Kidney (tissue), 14 donors: ENCODE measurements around the gene VAV2. TPM values are rescaled to one million over a fixed set of nuclear protein-coding genes. Genes with fewer than 3 reads are reported as not detected.
A peak's percentile ranks its signal among the peaks of the same experiment; 100 is the strongest.

Source experiments
- DNase-seq, 5 donors: peaks; one replicate each; pipeline ENCODE4 v3.0.0-alpha.2; 2013 to 2020
- FAIRE-seq: peaks from 2 replicates; lab custom pipeline; 2012; peaks lifted over from hg19 to GRCh38; lab: Jason Lieb, UNC
- H3K27ac ChIP-seq, 2 donors: one replicate each; pipeline ENCODE4 v1.7.0; 2013; ENCODE audit warnings: low read depth in 2 of 2, low read length in 2 of 2, inconsistent platforms in 1 of 2
- H3K27me3 ChIP-seq: one replicate; pipeline ENCODE4 v1.7.1; 2013; ENCODE audit warnings: low read length, inconsistent platforms; ENCODE audit not compliant: control insufficient read depth, insufficient read depth
- H3K36me3 ChIP-seq, 3 donors: one replicate each; pipeline versions ENCODE4 v1.7.0 to v1.7.1; 2013; ENCODE audit warnings: low read length in 3 of 3, control low read depth in 1 of 3, inconsistent platforms in 1 of 3; ENCODE audit not compliant: insufficient read depth in 3 of 3, control insufficient read depth in 2 of 3
- H3K4me1 ChIP-seq, 3 donors: one replicate each; pipeline versions ENCODE4 v1.7.0 to v1.7.1; 2013; ENCODE audit warnings: low read length in 3 of 3, inconsistent platforms in 1 of 3, low read depth in 1 of 3; ENCODE audit not compliant: control insufficient read depth in 2 of 3, insufficient read depth in 2 of 3
- H3K4me3 ChIP-seq, 3 donors: one replicate each; pipeline versions ENCODE4 v1.7.0 to v1.8.1; 2013; ENCODE audit warnings: low read length in 3 of 3, control low read depth in 1 of 3, inconsistent platforms in 1 of 3
- H3K9ac ChIP-seq, 3 donors: one replicate each; pipeline versions ENCODE4 v1.7.0 to v1.7.1; 2013; ENCODE audit warnings: low read length in 3 of 3, control low read depth in 1 of 3, inconsistent platforms in 1 of 3
- H3K9me3 ChIP-seq, 3 donors: one replicate each; pipeline versions ENCODE4 v1.7.0 to v1.7.1; 2013; ENCODE audit warnings: low read length in 3 of 3, control low read depth in 1 of 3, inconsistent platforms in 1 of 3; ENCODE audit not compliant: control insufficient read depth in 2 of 3, insufficient read depth in 1 of 3
- intact Hi-C: fragments of 100-400 bp; cut with DNase I; formaldehyde crosslinking; loops from one replicate; pipeline ENCODE4 v1.11.1; 2022
- polyA plus RNA-seq: library from polyadenylated mRNA; stranded (reverse); fragments of 350-450 nt; fragmentation: Illumina TruSeq; extraction: RNeasy Lipid Tissue Mini Kit (QIAGEN cat#74804); gene quantifications from one replicate; pipeline ENCODE4 v1.2.3, GENCODE V29; 2014; ENCODE audit warnings: low read depth, low replicate concordance; ENCODE audit not compliant: insufficient read depth
- total RNA-seq: library from RNA; stranded (reverse); fragmentation: NEBNext Ultra II Directional; extraction: Animal tissue kit (Norgen Biotek cat#: 25700); gene quantifications from one replicate; pipeline ENCODE4 v1.2.1, GENCODE V29; 2021
- TF ChIP-seq, protein P1 (sequence below): IDR thresholded peaks from 3 replicates; pipeline ENCODE4 v1.5.1; 2012; ENCODE audit warnings: mild to moderate bottlenecking, moderate library complexity, borderline replicate concordance; ENCODE audit not compliant: insufficient read depth; ENCODE audit errors: extremely low read depth
- donor health status: control.
- donor health status: control.
- donor health status: control.
- donor health status: control.
- donor health status: control.
- donor health status: DM: yes; HTN: yes; CAD: no.
- donor health status: Normal renal cell carcinoma (clear cell type).

VAV2 gene
- total and polyA plus RNA-seq, 2 donors from 2014 or later = 22.3 to 47.1 TPM

DNA sequence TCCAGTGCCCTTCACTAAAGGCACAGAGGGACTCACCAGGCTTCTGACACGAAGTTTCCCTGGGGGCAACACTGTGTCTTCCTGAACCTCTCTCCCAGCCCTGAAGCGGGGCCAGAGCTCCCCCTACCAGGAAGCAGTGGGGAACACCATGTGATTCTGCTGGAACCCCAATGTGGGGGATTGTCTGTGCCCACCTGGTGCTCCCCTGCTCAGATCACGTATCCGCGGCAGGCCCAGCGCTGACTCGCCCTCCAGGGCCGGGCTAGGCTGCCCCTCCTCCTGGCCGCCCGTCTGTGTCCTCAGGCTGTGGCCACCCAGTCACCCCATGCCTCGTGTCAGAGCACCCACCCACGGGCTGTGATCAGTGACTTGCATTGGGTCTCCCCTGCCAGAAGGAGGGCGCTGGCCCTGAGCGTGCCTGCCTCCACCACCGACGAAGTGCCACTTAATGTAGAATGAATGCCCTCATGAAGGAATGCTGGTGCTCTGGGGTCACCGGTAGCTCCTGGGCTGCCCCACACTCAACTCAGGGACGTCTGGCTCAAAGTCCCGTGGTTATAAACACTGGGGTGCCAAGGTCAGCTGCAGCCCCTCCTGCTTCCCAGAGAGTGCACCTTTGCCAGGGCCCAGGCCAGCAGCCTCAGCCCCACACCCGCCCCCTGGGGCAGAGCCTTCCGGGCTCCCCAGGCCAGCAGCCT is 276.1 kb downstream of the VAV2 start:
- FAIRE-seq = no peak
- H3K9ac ChIP-seq = peak overlapping the region in 1 of 3 donors; percentile 26

DNA sequence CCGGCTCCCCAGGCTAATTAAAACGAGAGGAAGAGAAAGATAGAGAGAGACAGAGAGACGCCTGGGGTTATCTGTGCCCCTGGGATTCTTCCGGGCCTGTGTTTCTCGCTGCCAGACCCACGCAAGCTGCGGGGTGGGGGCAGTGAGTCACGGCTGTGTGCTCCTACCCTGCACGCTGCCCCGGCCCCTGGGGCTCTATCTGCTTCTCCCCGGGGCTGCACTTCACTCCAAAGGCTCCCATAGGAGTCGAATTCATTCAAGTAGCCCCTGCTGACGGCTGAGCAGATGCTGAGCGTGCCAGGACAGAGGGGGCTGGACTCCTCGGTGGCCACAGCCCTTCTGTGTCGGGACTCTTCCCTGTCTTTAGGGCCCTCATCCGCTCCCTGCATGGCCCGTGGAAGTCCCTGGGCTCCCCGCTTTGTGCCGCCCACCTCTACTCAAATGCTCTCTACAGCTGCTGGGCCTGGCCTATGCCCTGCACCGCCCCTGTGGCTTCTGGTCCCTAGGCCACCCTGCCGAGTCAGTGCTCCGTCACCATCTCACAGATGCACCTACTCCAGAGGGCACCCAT is 276.7 kb downstream of the VAV2 start:
- intact Hi-C loops = no loop called here
- Histone ChIP-seq H3K27me3 (no peaks in the 10 kb centered on the region), H3K4me1 (peaks cover 0 to 23% (median 15%) of the 10 kb centered on the region in 3 donors), H3K36me3 (no peaks in the 10 kb centered on the region), H3K4me3 (no peak overlapping the region), H3K27ac (peak overlapping the region; percentile 41 to 60), H3K9me3 (no peaks in the 10 kb centered on the region), H3K9ac (peak overlapping the region in 1 of 3 donors; percentile 26)
- no peak for FAIRE-seq
- peak in 1 of 5 donors; percentile 84 for DNase-seq
- TF ChIP-seq, protein P1, sequence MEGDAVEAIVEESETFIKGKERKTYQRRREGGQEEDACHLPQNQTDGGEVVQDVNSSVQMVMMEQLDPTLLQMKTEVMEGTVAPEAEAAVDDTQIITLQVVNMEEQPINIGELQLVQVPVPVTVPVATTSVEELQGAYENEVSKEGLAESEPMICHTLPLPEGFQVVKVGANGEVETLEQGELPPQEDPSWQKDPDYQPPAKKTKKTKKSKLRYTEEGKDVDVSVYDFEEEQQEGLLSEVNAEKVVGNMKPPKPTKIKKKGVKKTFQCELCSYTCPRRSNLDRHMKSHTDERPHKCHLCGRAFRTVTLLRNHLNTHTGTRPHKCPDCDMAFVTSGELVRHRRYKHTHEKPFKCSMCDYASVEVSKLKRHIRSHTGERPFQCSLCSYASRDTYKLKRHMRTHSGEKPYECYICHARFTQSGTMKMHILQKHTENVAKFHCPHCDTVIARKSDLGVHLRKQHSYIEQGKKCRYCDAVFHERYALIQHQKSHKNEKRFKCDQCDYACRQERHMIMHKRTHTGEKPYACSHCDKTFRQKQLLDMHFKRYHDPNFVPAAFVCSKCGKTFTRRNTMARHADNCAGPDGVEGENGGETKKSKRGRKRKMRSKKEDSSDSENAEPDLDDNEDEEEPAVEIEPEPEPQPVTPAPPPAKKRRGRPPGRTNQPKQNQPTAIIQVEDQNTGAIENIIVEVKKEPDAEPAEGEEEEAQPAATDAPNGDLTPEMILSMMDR = no peak

More for the DNA sequence above, 276.1 kb downstream of the VAV2 start:
- Histone ChIP-seq H3K27me3 (no peaks in the 10 kb centered on the region), H3K27ac (peak overlapping the region; percentile 13 to 60), H3K4me3 (no peak overlapping the region), H3K4me1 (peaks cover 0 to 23% (median 15%) of the 10 kb centered on the region in 3 donors), H3K36me3 (no peaks in the 10 kb centered on the region), H3K9me3 (no peaks in the 10 kb centered on the region)
- intact Hi-C loops = no loop called here
- peak in 3 of 5 donors; percentile 64 to 79 (median 69) for DNase-seq
- TF ChIP-seq, protein P1 = peak; percentile 29

DNA sequence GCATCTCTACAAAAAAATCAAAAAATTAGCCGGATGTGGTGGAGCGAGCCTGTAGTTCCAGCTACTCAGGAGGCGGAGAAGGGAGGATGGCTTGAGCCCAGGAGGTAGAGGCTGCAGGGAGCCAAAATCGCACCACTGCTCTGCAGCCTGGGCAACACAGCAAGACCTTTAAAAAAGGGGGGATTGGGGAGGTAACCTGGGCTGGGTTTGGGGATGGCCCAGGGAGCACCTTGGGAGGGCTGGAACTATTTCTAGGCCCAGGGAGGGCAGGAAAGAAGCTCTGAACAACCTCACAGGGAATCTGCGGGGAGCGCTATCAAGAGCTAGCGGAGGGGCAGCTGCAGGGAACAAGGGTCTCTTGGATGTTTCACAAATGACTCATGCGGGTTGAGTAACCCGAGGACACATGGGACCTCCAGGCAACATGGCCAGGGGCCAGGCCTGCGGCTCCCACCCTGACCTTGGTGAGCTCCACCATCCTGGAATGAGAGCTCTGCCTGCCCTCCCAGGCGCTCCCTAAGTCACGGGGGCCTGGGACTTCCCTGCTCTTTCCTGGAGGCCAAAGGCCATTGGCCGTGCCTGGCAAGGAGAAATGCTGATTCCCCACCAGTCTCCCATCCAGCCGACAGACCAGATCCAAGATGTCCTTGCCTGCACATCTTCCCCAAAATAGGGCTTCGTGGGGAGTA is 277.4 kb downstream of the VAV2 start:
- H3K9me3 ChIP-seq = no peaks in the 10 kb centered on the region
- H3K9ac ChIP-seq = no peak overlapping the region
- TF ChIP-seq, protein P1 = no peak
- no peaks in the 10 kb centered on the region for H3K27me3 ChIP-seq
- H3K4me3 ChIP-seq = no peak overlapping the region
- intact Hi-C loops = no loop called here
- FAIRE-seq (no peak), DNase-seq (peak in 2 of 5 donors; percentile 52 to 95)
- no peaks in the 10 kb centered on the region for H3K36me3 ChIP-seq
- peak overlapping the region; percentile 41 to 63 for H3K27ac ChIP-seq
- peaks cover 0 to 23% (median 15%) of the 10 kb centered on the region in 3 donors for H3K4me1 ChIP-seq
